ENCODE results near the gene FOXL1.

DNA sequence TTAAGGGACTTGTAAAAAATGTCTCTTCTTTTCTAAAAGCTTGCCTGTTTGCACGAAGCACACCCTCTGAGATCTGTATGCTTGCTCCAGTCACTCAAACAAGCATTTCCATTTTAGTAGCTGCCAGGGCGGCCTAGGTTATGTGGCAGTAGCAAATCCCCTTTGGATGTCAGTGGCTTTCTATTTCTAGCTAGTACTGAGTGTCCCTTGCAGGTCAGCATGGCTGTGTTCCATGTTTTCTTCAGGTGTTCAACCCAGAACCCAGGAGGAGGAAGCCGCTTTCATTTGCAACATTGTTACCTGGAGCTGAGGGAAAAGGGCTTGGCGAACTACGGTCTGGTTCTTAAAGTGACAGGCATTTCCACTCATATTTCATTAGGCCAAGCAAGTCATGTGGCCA is 36.4 kb downstream of the FOXL1 start:
- TF ChIP-seq, protein P1, sequence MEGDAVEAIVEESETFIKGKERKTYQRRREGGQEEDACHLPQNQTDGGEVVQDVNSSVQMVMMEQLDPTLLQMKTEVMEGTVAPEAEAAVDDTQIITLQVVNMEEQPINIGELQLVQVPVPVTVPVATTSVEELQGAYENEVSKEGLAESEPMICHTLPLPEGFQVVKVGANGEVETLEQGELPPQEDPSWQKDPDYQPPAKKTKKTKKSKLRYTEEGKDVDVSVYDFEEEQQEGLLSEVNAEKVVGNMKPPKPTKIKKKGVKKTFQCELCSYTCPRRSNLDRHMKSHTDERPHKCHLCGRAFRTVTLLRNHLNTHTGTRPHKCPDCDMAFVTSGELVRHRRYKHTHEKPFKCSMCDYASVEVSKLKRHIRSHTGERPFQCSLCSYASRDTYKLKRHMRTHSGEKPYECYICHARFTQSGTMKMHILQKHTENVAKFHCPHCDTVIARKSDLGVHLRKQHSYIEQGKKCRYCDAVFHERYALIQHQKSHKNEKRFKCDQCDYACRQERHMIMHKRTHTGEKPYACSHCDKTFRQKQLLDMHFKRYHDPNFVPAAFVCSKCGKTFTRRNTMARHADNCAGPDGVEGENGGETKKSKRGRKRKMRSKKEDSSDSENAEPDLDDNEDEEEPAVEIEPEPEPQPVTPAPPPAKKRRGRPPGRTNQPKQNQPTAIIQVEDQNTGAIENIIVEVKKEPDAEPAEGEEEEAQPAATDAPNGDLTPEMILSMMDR (IDR thresholded peaks at IDR 0.05): no peak
- TF ChIP-seq POLR2A (IDR thresholded peaks at IDR 0.05): no peak
